HFF-Myc (cell line): ENCODE results near the gene RUNX2.

Experiments
- DNase-seq: peaks from one replicate; pipeline ENCODE4 v3.0.0-alpha.2; 2011; ENCODE audit warnings: low read depth; ENCODE audit errors: extremely low read depth
- H3K4me3 ChIP-seq: replicated peaks from 2 replicates; pipeline ENCODE4 v1.5.1; 2011; ENCODE audit warnings: low read depth, mild to moderate bottlenecking, control low read depth, low read length
- CTCF ChIP-seq: IDR thresholded peaks from 2 replicates; pipeline ENCODE4 v1.5.1; 2012; ENCODE audit warnings: mild to moderate bottlenecking, low read depth, low read length, control low read depth; ENCODE audit errors: missing control alignments

The RUNX2 gene

GRCh38 chr6:45320349-45320748 is 7.8 kb upstream of the RUNX2 start:
- no peak for DNase-seq
- no peak for TF ChIP-seq CTCF
- H3K4me3 ChIP-seq = no peak overlapping the region

DNA sequence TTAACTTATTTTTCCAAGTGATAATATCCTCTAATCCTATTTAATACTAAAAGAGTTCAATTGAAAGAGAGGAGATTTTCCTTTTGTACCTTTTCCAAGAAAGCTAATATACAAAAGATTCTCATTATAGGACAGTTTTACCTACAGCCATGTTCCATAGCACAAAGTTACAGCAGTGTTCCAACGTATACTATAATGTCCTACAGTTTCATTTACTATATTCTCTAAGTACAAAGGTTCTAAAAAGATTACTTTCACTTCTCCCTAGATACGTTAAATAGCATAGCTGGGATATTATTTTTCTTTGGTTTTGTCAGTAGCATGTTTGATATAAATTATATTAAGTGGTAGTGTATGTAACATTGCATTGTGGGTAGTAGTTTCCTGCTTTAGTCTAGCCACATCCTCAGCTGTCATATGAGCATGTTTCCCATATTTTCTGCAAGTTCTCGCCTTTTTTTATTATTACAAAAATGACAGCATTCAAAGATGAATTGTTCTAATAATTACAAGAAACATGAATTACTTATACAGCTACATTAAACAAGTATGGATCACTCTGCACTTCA is 4.4 kb upstream of the RUNX2 start:
- H3K4me3 ChIP-seq = no peak overlapping the region
- TF ChIP-seq CTCF = no peak
- no peak for DNase-seq

- no peak for TF ChIP-seq CTCF
- no peak overlapping the region for H3K4me3 ChIP-seq
- DNase-seq = no peak
These were observed 1.3 kb upstream of the RUNX2 start for GRCh38 chr6:45326698-45327417.

DNA sequence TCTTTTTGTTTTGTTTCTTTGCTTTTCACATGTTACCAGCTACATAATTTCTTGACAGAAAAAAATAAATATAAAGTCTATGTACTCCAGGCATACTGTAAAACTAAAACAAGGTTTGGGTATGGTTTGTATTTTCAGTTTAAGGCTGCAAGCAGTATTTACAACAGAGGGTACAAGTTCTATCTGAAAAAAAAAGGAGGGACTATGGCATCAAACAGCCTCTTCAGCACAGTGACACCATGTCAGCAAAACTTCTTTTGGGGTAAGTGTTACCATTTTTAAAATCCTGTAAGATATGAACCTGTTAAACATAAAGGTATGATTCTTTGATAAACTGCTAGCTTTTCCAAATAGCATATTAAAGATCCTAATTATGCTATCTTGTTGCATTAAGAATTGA is 393 bp downstream of the RUNX2 start:
- TF ChIP-seq CTCF = no peak
- no peak for DNase-seq
- H3K4me3 ChIP-seq = 0 out of 2 replicates have a peak overlapping the region, but pooled peaks have one; percentile 1

DNA sequence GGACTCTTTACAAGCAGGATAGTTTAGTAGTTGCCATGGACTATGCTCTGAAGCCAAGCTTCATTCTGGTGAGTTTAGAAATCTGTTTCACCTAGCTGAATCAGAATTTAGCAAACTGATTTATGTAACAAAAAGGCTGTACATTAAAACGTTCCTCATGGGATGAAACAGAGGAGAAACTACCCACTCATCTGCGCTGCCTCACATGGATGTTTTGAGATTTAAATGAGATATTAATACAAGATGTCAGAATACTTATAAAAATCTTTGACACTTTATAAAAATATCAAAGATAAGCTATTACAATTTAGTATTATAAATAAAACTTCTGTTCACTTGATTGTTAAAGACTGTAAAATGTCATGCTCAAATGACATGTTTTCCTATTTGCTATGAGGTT is 16.8 kb downstream of the RUNX2 start:
- no peak for TF ChIP-seq CTCF
- no peak for DNase-seq
- no peak overlapping the region for H3K4me3 ChIP-seq

- no peak overlapping the region for H3K4me3 ChIP-seq
- TF ChIP-seq CTCF = no peak
- no peak for DNase-seq
These were observed 22.1 kb downstream of the RUNX2 start for GRCh38 chr6:45350186-45350710.

GRCh38 chr6:45351076-45351475 is 22.9 kb downstream of the RUNX2 start:
- no peak overlapping the region for H3K4me3 ChIP-seq
- no peak for DNase-seq
- TF ChIP-seq CTCF = no peak
